ELF-1 (cell line): ENCODE data around the gene BAZ2B.
"Not testable (repeated sequence)": the region's sequence is repeated elsewhere in the genome, so short reads cannot be mapped to it uniquely, and the experiment has no call there.

Source experiments
- DNase-seq: peaks from one replicate; pipeline ENCODE4 v3.0.0-alpha.2; 2016; ENCODE audit warnings: low read depth, low spot score

The BAZ2B gene

GRCh38 chr2:159538801-159539200 is 77.5 kb downstream of the BAZ2B start:
- DNase-seq, result no peak

GRCh38 chr2:159535261-159535660 is 81.1 kb downstream of the BAZ2B start:
- not testable (repeated sequence) for DNase-seq

- DNase-seq, result no peak
Measured at GRCh38 chr2:159531475-159531874, 84.9 kb downstream of the BAZ2B start.

- DNase-seq, result no peak
Measured at GRCh38 chr2:159526433-159526832, 89.9 kb downstream of the BAZ2B start.

- DNase-seq, result no peak
Measured at GRCh38 chr2:159525012-159525411, 91.3 kb downstream of the BAZ2B start.

- no peak for DNase-seq
Measured at GRCh38 chr2:159521272-159521671, 95.1 kb downstream of the BAZ2B start.

GRCh38 chr2:159518321-159519005 is 97.9 kb downstream of the BAZ2B start:
- DNase-seq, result no peak

GRCh38 chr2:159516241-159516758 is 100.0 kb downstream of the BAZ2B start:
- DNase-seq, result no peak

GRCh38 chr2:159515441-159515840 is 100.9 kb downstream of the BAZ2B start:
- DNase-seq, result no peak

- no peak for DNase-seq
Measured at GRCh38 chr2:159513745-159514144, 102.6 kb downstream of the BAZ2B start.

GRCh38 chr2:159508140-159508539 is 108.2 kb downstream of the BAZ2B start:
- DNase-seq, result no peak

- no peak for DNase-seq
Measured at GRCh38 chr2:159506764-159507440, 109.4 kb downstream of the BAZ2B start.

- DNase-seq, result no peak
Measured at GRCh38 chr2:159506202-159506601, 110.1 kb downstream of the BAZ2B start.

GRCh38 chr2:159505196-159505595 is 111.2 kb downstream of the BAZ2B start:
- DNase-seq, result no peak

GRCh38 chr2:159501743-159502142 is 114.6 kb downstream of the BAZ2B start:
- no peak for DNase-seq

GRCh38 chr2:159497847-159498246 is 118.5 kb downstream of the BAZ2B start:
- DNase-seq, result no peak

GRCh38 chr2:159497256-159497655 is 119.1 kb downstream of the BAZ2B start:
- DNase-seq, result no peak

- no peak for DNase-seq
Measured at GRCh38 chr2:159489476-159489875, 126.9 kb downstream of the BAZ2B start.

- DNase-seq, result no peak
Measured at GRCh38 chr2:159484532-159484931, 131.8 kb downstream of the BAZ2B start.

- DNase-seq, result no peak
Measured at GRCh38 chr2:159476329-159476728, 140.0 kb downstream of the BAZ2B start.

GRCh38 chr2:159475793-159476192 is 140.6 kb downstream of the BAZ2B start:
- no peak for DNase-seq

GRCh38 chr2:159471340-159471739 is 145.0 kb downstream of the BAZ2B start:
- DNase-seq, result no peak

- DNase-seq, result no peak
Measured at GRCh38 chr2:159468257-159468656, 148.1 kb downstream of the BAZ2B start.
